K562 (cell line): ENCODE data around the gene CBLIF. TPM values are rescaled to one million over a fixed set of nuclear protein-coding genes. Genes with fewer than 3 reads are reported as not detected.
"Not testable (repeated sequence)": the region's sequence is repeated elsewhere in the genome, so short reads cannot be mapped to it uniquely, and the experiment has no call there.

Experiments
- ATAC-seq: fragments of 200-7000 bp; cut with Tn5 transposase; 3 replicates; pipeline ENCODE4 v1.9.1; 2020; ENCODE audit warnings: moderate library complexity
- BruUV-seq: library from RNA; stranded (reverse); fragments of 400-500 nt; replicated peaks from 2 replicates; lab custom pipeline; 2021; lab: Mats Ljungman, UMichigan
- CTCF ChIA-PET: fragments of 300-600 bp; formaldehyde crosslinking; extraction: SDS; loops from one replicate; lab custom pipeline; 2021; ENCODE audit warnings: low intra/inter-chr PET ratio; lab: Yijun Ruan, JAX
- POLR2A ChIA-PET: fragments of 300-600, 350-650 bp; sonication (Branson Sonifier 250); formaldehyde crosslinking; extraction: SDS; loops from one replicate; lab custom pipeline; 2021; ENCODE audit warnings: antibody characterized with exemption, inconsistent platforms; lab: Yijun Ruan, JAX
- DNase-seq, 4 experiments: peaks; one replicate each; pipeline versions ENCODE4 v3.0.0 to v3.0.0-alpha.2; 2011 to 2018; ENCODE audit warnings: low spot score in 3 of 4, mixed read lengths in 3 of 4; ENCODE audit errors: extremely low read depth in 1 of 4
- FAIRE-seq: peaks from 2 replicates; lab custom pipeline; 2011; peaks lifted over from hg19 to GRCh38; lab: Jason Lieb, UNC
- H2AFZ ChIP-seq: 2 replicates; pipeline ENCODE4 v1.6.0; 2011; ENCODE audit warnings: low read depth, low read length, control low read depth, inconsistent platforms
- H3K27ac ChIP-seq: fragments of 200-600 bp; 3 replicates; pipeline ENCODE4 v1.8.0; 2011; ENCODE audit warnings: low read depth, mild to moderate bottlenecking, control low read depth, inconsistent platforms, low read length, moderate library complexity, mixed read lengths; ENCODE audit errors: extremely low read depth
- H3K27me3 ChIP-seq, 2 experiments: fragments of 300-600 bp in 1 of 2; 2 replicates in 1 of 2; 3 replicates in 1 of 2; pipeline versions ENCODE4 v1.6.0 to v1.8.0; 2011; ENCODE audit warnings: inconsistent platforms in 2 of 2, low read length in 2 of 2, mild to moderate bottlenecking in 1 of 2, mixed read lengths in 1 of 2, moderate library complexity in 1 of 2; ENCODE audit not compliant: control insufficient read depth in 2 of 2, insufficient read depth in 2 of 2
- H3K36me3 ChIP-seq: fragments of 300-600 bp; 3 replicates; pipeline ENCODE4 v1.8.0; 2011; ENCODE audit warnings: mild to moderate bottlenecking, low read length, inconsistent platforms; ENCODE audit not compliant: control insufficient read depth, insufficient read depth
- H3K4me1 ChIP-seq, 2 experiments: fragments of 200-600 bp in 1 of 2; replicated peaks in 1 of 2; 2 replicates in 1 of 2; 3 replicates in 1 of 2; pipeline versions ENCODE4 v1.5.1 to v1.8.0; 2011; ENCODE audit warnings: inconsistent platforms in 2 of 2, low read length in 2 of 2, mild to moderate bottlenecking in 1 of 2, mixed read lengths in 1 of 2, moderate library complexity in 1 of 2; ENCODE audit not compliant: control insufficient read depth in 2 of 2, insufficient read depth in 2 of 2
- H3K4me2 ChIP-seq: 2 replicates; pipeline ENCODE4 v1.6.1; 2011; ENCODE audit warnings: low read length, control low read depth, inconsistent platforms, mixed read lengths; ENCODE audit not compliant: insufficient read depth
- H3K4me3 ChIP-seq: fragments of 200-600 bp; sonication (generic), shearing (Covaris generic); 2 replicates; pipeline ENCODE4 v1.5.1; 2016; ENCODE audit warnings: control low read depth, inconsistent platforms
- H3K79me2 ChIP-seq: fragments of 200-600 bp; 3 replicates; pipeline ENCODE4 v1.8.0; 2011; ENCODE audit warnings: low read length, inconsistent platforms; ENCODE audit not compliant: control insufficient read depth, insufficient read depth
- H3K9ac ChIP-seq, 2 experiments: 2 replicates each; pipeline versions ENCODE4 v1.6.0 to v1.6.1; 2011; ENCODE audit warnings: low read depth in 2 of 2, low read length in 2 of 2, control low read depth in 1 of 2, inconsistent platforms in 1 of 2, mild to moderate bottlenecking in 1 of 2, mixed read lengths in 1 of 2; ENCODE audit not compliant: insufficient read depth in 1 of 2
- H3K9me1 ChIP-seq: one replicate; pipeline ENCODE4 v1.6.0; 2011; ENCODE audit warnings: inconsistent platforms, mild to moderate bottlenecking, low read length, moderate library complexity; ENCODE audit not compliant: control insufficient read depth, insufficient read depth
- H3K9me3 ChIP-seq: replicated peaks from 2 replicates; pipeline ENCODE4 v1.5.1; 2011; ENCODE audit warnings: low read depth, low read length, inconsistent platforms; ENCODE audit not compliant: control insufficient read depth, insufficient read depth
- H4K20me1 ChIP-seq: replicated peaks from 2 replicates; pipeline ENCODE4 v1.6.1; 2011; ENCODE audit warnings: low read length, inconsistent platforms, mixed read lengths; ENCODE audit not compliant: control insufficient read depth, insufficient read depth
- ASH1L ChIP-seq: fragments of 450-650 bp; IDR thresholded peaks from 2 replicates; pipeline ENCODE4 v1.6.1; 2018; ENCODE audit warnings: borderline replicate concordance, mild to moderate bottlenecking, low read depth; ENCODE audit not compliant: partially characterized antibody
- C11orf30 ChIP-seq: fragments of 450-650 bp; IDR thresholded peaks from 2 replicates; pipeline ENCODE4 v1.6.1; 2016; ENCODE audit warnings: low read depth, mild to moderate bottlenecking
- CEBPB ChIP-seq: fragments of 450-650 bp; IDR thresholded peaks from 2 replicates; pipeline ENCODE4 v1.6.1; 2016; ENCODE audit warnings: missing genetic modification characterization, missing compliant biosample characterization
- CEBPG ChIP-seq, 3 experiments: fragments of 200-800 bp in 1 of 3; sonication (Bioruptor generic) in 1 of 3; sonication (generic) in 1 of 3; formaldehyde crosslinking in 1 of 3; IDR thresholded peaks in 2 of 3; conservative IDR thresholded peaks in 1 of 3; 2 replicates each; pipeline versions ENCODE4 v1.6.1 to v1.8.0; 2016 to 2022; ENCODE audit warnings: missing compliant biosample characterization in 2 of 3, missing genetic modification characterization in 2 of 3, mild to moderate bottlenecking in 1 of 3, missing genetic modification reagents in 1 of 3
- HSF4 ChIP-seq: fragments of 250-450 bp; sonication (Bioruptor Pico); IDR thresholded peaks from 2 replicates; pipeline ENCODE4 v2.1.2; 2022; ENCODE audit warnings: mild to moderate bottlenecking, moderate library complexity, borderline replicate concordance
- MAFG ChIP-seq: fragments of 450-650 bp; conservative IDR thresholded peaks from 2 replicates; pipeline ENCODE4 v1.6.1; 2016; ENCODE audit warnings: missing genetic modification characterization, missing compliant biosample characterization
- NEUROD1 ChIP-seq: fragments of 150-350 bp; IDR thresholded peaks from 2 replicates; pipeline ENCODE4 v1.6.1; 2014; ENCODE audit warnings: borderline replicate concordance, low read length, low read depth; ENCODE audit not compliant: partially characterized antibody
- RBM25 ChIP-seq: fragments of 200-400 bp; formaldehyde crosslinking; IDR thresholded peaks from 2 replicates; pipeline ENCODE4 v1.6.1; 2018; ENCODE audit warnings: low read length, low read depth, moderate library complexity; ENCODE audit not compliant: severe bottlenecking
- SRSF1 ChIP-seq: fragments of 200-400 bp; formaldehyde crosslinking; IDR thresholded peaks from 2 replicates; pipeline ENCODE4 v1.6.1; 2017; ENCODE audit warnings: mild to moderate bottlenecking, low read depth, low read length, moderate library complexity
- TBP ChIP-seq: optimal IDR thresholded peaks from 2 replicates; pipeline ENCODE3; 2011; ENCODE audit warnings: low read depth, low read length, improper control_type of control experiment
- TRIM24 ChIP-seq, 2 experiments: fragments of 450-650 bp; IDR thresholded peaks; 2 replicates each; pipeline ENCODE4 v1.6.1; 2016
- ZNF316 ChIP-seq: fragments of 450-650 bp; IDR thresholded peaks from 2 replicates; pipeline ENCODE4 v1.6.1; 2016
- ZNF324 ChIP-seq: fragments of 250-450 bp; sonication (Bioruptor Pico); IDR thresholded peaks from 2 replicates; pipeline ENCODE4 v1.4.0; 2020; ENCODE audit warnings: mild to moderate bottlenecking
- ZNF583 ChIP-seq: fragments of 250-450 bp; sonication (Bioruptor Pico); IDR thresholded peaks from 2 replicates; pipeline ENCODE4 v1.4.0; 2020
- WGBS: fragments of 100-300 bp; shearing (Covaris generic); methylation state at CpG from one replicate; pipeline ENCODE4 v1.1.6; 2016; ENCODE audit warnings: low coverage, mixed read lengths; ENCODE audit not compliant: insufficient coverage; ENCODE audit errors: missing lambda C conversion rate; 5-methylcytosine and 5-hydroxymethylcytosine counted together
- in situ Hi-C: fragments of 300-500 bp; cut with MboI; formaldehyde crosslinking; loops from 4 replicates; pipeline ENCODE4 v1.15.0; 2018; ENCODE audit warnings: inconsistent platforms, mixed read lengths
- intact Hi-C: fragments of 100-400 bp; cut with micrococcal nuclease; formaldehyde crosslinking; loops from 2 replicates; pipeline ENCODE4 v1.14.2; 2022
- polyA plus RNA-seq, 8 experiments: library from polyadenylated mRNA; depleted of rRNA in 4 of 8; stranded (reverse) in 5 of 8; unstranded in 3 of 8; fragments of >200 nt; fragmentation: Nextera tagmentation in 2 of 8; fragmentation: Illumina TruSeq in 1 of 8; extraction: Ambion mirVana in 2 of 8; extraction: Trizol in 1 of 8; gene quantifications; 2 replicates each; pipeline versions ENCODE4 v1.2.1 to v1.2.3, GENCODE V29; 2011 to 2014; ENCODE audit warnings: inconsistent platforms in 1 of 8, missing spikeins in 1 of 8
- total RNA-seq, 7 experiments: library from RNA; depleted of rRNA in 6 of 7; stranded (reverse); fragments of >200 nt in 6 of 7; fragmentation: Illumina TruSeq in 2 of 7; extraction: Trizol in 2 of 7; gene quantifications; 2 replicates each; pipeline versions ENCODE4 v1.2.1 to v1.2.3, GENCODE V29; 2011 to 2021; ENCODE audit warnings: low replicate concordance in 1 of 7
- TF ChIP-seq, protein P1 (sequence below): fragments of 450-650 bp; IDR thresholded peaks from 2 replicates; pipeline ENCODE4 v1.6.1; 2016
- TF ChIP-seq, protein P2 (sequence below): fragments of 450-650 bp; IDR thresholded peaks from one replicate; pipeline ENCODE4 v1.6.1; 2018; ENCODE audit warnings: mild to moderate bottlenecking, moderate library complexity; ENCODE audit not compliant: partially characterized antibody

The CBLIF gene
- total and polyA plus RNA-seq, 9 of the 15 experiments (the other 6 are each of a cell fraction or from before 2014, with no cell fraction given) = 0.07 to 0.83 (median 0.54) TPM

DNA sequence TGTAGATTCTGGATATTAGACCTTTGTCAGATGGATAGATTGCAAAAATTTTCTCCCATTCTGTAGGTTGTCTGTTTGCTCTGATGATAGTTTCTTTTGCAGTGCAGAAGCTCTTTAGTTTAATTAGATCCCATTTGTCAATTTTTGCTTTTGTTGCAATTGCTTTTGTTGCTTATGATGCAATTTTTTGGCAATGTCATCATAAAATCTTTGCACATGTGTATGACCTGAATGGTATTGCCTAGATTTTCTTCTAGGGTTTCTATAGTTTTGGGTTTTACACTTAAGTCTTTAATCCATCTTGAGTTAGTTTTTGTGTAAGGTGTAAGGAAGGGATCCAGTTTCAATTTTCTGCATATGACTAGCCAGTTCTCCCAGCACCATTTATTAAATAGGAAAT, 41.9 kb upstream of the CBLIF start:
- H3K9ac ChIP-seq; POLR2A ChIA-PET; in situ Hi-C loops; H4K20me1 ChIP-seq; BruUV-seq; H3K4me1 ChIP-seq; ATAC-seq; H3K4me3 ChIP-seq; CTCF ChIA-PET; DNase-seq; H3K4me2 ChIP-seq; H3K36me3 ChIP-seq; H3K27me3 ChIP-seq; H2AFZ ChIP-seq; H3K27ac ChIP-seq; H3K9me3 ChIP-seq; H3K79me2 ChIP-seq; FAIRE-seq; intact Hi-C loops; H3K9me1 ChIP-seq; TF ChIP-seq CEBPG (tag; conservative IDR thresholded peaks at IDR 0.05 in 1 of 2, IDR thresholded peaks at IDR 0.05 in 1 of 2): not testable (repeated sequence)
- peak; percentile 47; the same call in 1 of the 2 replicates for TF ChIP-seq CEBPG (CRISPR knock-in tag; IDR thresholded peaks at IDR 0.05)
- TF ChIP-seq C11orf30 = peak; percentile 73
- peak; percentile 57 for TF ChIP-seq MAFG (tag)
- peak; percentile 90 for TF ChIP-seq ZNF316
- peak; percentile 82 to 89; a peak in 3 of 4 replicates for TF ChIP-seq TRIM24 (IDR thresholded peaks at IDR 0.05)
- peak; percentile 94; the same call in 1 of the 2 replicates for TF ChIP-seq ZNF583 (CRISPR knock-in tag)
- TF ChIP-seq CEBPB (tag) = peak; percentile 41

DNA sequence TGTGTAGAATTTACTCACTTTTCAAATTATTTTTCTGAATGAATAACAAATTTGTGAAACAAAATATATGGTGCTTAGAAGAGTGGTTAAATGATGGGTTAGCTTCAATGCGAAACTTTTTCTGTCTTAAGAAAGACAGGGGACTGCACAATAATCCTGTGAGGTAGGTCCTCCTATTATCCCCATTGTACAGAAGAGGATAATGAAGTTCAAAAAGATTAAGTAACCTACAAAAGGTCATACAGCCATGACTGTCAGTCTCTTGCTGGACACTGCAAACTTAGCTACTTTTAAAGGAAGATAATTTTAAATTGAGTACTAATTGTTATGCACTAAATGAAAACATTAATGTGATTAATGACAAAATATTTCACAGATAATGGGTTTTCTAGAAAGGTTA, 38.3 kb upstream of the CBLIF start:
- no peaks in the 10 kb centered on the region; the same call in 1 of the 2 replicates for H3K9me3 ChIP-seq
- H3K4me2 ChIP-seq = no peak overlapping the region
- ChIA-PET POLR2A (interaction anchor here (1.0 kb wide), 1 partner anchor 11 kb away, joined by 3 read pairs; no protein-coding TSS in a partner anchor), CTCF (no interaction called here)
- no peaks in the 10 kb centered on the region for H3K9me1 ChIP-seq
- no peak overlapping the region for H3K4me3 ChIP-seq
- no peaks in the 10 kb centered on the region for H3K36me3 ChIP-seq
- WGBS = 76% methylated on average over 1 of the region's 1 CpG
- no peak for DNase-seq
- intact Hi-C loops = no loop called here
- H3K27me3 ChIP-seq = no peaks in the 10 kb centered on the region
- no peaks in the 10 kb centered on the region for H3K79me2 ChIP-seq
- H3K9ac ChIP-seq = no peak overlapping the region
- no peaks in the 10 kb centered on the region for H3K4me1 ChIP-seq
- in situ Hi-C loops = no loop called here
- 0 out of 2 replicates have a peak overlapping the region, but pooled peaks have one; percentile 1 for H2AFZ ChIP-seq
- BruUV-seq = no TSS peak
- H3K27ac ChIP-seq = no peak overlapping the region
- no peak for FAIRE-seq
- no peaks in the 10 kb centered on the region for H4K20me1 ChIP-seq
- ATAC-seq = no peak
- TF ChIP-seq SRSF1 (no peak), TBP (no peak), ASH1L (no peak), ZNF324 (no peak), RBM25 (peak; percentile 81), NEUROD1 (no peak), HSF4 (CRISPR knock-in tag) (no peak)
- TF ChIP-seq, protein P1, sequence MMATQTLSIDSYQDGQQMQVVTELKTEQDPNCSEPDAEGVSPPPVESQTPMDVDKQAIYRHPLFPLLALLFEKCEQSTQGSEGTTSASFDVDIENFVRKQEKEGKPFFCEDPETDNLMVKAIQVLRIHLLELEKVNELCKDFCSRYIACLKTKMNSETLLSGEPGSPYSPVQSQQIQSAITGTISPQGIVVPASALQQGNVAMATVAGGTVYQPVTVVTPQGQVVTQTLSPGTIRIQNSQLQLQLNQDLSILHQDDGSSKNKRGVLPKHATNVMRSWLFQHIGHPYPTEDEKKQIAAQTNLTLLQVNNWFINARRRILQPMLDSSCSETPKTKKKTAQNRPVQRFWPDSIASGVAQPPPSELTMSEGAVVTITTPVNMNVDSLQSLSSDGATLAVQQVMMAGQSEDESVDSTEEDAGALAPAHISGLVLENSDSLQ = no peak
- TF ChIP-seq, protein P2, sequence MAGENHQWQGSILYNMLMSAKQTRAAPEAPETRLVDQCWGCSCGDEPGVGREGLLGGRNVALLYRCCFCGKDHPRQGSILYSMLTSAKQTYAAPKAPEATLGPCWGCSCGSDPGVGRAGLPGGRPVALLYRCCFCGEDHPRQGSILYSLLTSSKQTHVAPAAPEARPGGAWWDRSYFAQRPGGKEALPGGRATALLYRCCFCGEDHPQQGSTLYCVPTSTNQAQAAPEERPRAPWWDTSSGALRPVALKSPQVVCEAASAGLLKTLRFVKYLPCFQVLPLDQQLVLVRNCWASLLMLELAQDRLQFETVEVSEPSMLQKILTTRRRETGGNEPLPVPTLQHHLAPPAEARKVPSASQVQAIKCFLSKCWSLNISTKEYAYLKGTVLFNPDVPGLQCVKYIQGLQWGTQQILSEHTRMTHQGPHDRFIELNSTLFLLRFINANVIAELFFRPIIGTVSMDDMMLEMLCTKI = no peak
